ENCODE measurements around the gene KRTAP10-11.
"Not testable (repeated sequence)": the region's sequence is repeated elsewhere in the genome, so short reads cannot be mapped to it uniquely, and the experiment has no call there.

GRCh38 chr21:44637851-44638348, 8.3 kb upstream of the KRTAP10-11 start:
- not testable (repeated sequence) for TF ChIP-seq CTCF (IDR thresholded peaks at IDR 0.05; ENCODE audit: poor library complexity); EZH2phosphoT487 (IDR thresholded peaks at IDR 0.05; ENCODE audit: low read depth, severe bottlenecking, unreplicated experiment)
